ENCODE results near the gene TMEM178A.

GRCh38 chr2:39667886-39668276, 2.2 kb downstream of the TMEM178A start:
- no peak for TF ChIP-seq CTCF (IDR thresholded peaks at IDR 0.05; ENCODE audit: low read depth, low read length, poor library complexity, severe bottlenecking)
- no peak for TF ChIP-seq EZH2phosphoT487 (IDR thresholded peaks at IDR 0.05; ENCODE audit: borderline replicate concordance, low read length)
